Keratinocyte (primary cell): Measurements from ENCODE around the gene KRT40. TPM values are rescaled to one million over a fixed set of nuclear protein-coding genes. Genes with fewer than 3 reads are reported as not detected.

Experiments used
- DNase-seq: peaks from one replicate; pipeline ENCODE4 v3.0.0-alpha.2; 2011; ENCODE audit warnings: low read depth, missing footprints, low spot score
- FAIRE-seq: peaks from 2 replicates; lab custom pipeline; 2011; peaks lifted over from hg19 to GRCh38; lab: Jason Lieb, UNC
- H2AFZ ChIP-seq: 2 replicates; pipeline ENCODE4 v1.6.0; 2012; ENCODE audit warnings: low read length, control low read depth, inconsistent platforms; ENCODE audit not compliant: control insufficient read depth
- H3K27ac ChIP-seq: 2 replicates; pipeline ENCODE4 v1.5.1; 2011; ENCODE audit warnings: low read length; ENCODE audit not compliant: control insufficient read depth, insufficient read depth
- H3K27me3 ChIP-seq: 3 replicates; pipeline ENCODE4 v1.6.0; 2011; ENCODE audit warnings: low read length; ENCODE audit not compliant: control insufficient read depth, insufficient read depth; ENCODE audit errors: extremely low read depth
- H3K36me3 ChIP-seq, 2 experiments: 2 replicates in 1 of 2; 3 replicates in 1 of 2; pipeline ENCODE4 v1.5.1; 2011; ENCODE audit warnings: low read length in 2 of 2, mild to moderate bottlenecking in 1 of 2; ENCODE audit not compliant: control insufficient read depth in 2 of 2, insufficient read depth in 2 of 2; ENCODE audit errors: extremely low read depth in 1 of 2
- H3K4me1 ChIP-seq: 3 replicates; pipeline ENCODE4 v1.5.1; 2011; ENCODE audit warnings: low read length; ENCODE audit not compliant: control insufficient read depth, insufficient read depth; ENCODE audit errors: extremely low read depth
- H3K4me2 ChIP-seq: 3 replicates; pipeline ENCODE4 v1.6.0; 2011; ENCODE audit warnings: low read depth, low read length; ENCODE audit not compliant: control insufficient read depth, insufficient read depth; ENCODE audit errors: extremely low read depth
- H3K4me3 ChIP-seq, 3 experiments: fragments of 200-600 bp in 1 of 3; sonication (generic) in 1 of 3; 2 replicates in 2 of 3; 3 replicates in 1 of 3; pipeline ENCODE4 v1.5.1; 2011 to 2016; ENCODE audit warnings: low read length in 3 of 3, mild to moderate bottlenecking in 3 of 3, control low read depth in 2 of 3, inconsistent platforms in 1 of 3, low read depth in 1 of 3, mixed read lengths in 1 of 3, mixed run types in 1 of 3, moderate library complexity in 1 of 3; ENCODE audit not compliant: control insufficient read depth in 2 of 3, insufficient read depth in 2 of 3; ENCODE audit errors: extremely low read depth in 1 of 3
- H3K79me2 ChIP-seq: 2 replicates; pipeline ENCODE4 v1.6.0; 2012; ENCODE audit warnings: low read length; ENCODE audit not compliant: control insufficient read depth, insufficient read depth
- H3K9ac ChIP-seq: 3 replicates; pipeline ENCODE4 v1.6.0; 2011; ENCODE audit warnings: low read length; ENCODE audit not compliant: control insufficient read depth, insufficient read depth; ENCODE audit errors: extremely low read depth
- H3K9me1 ChIP-seq: 3 replicates; pipeline ENCODE4 v1.6.0; 2011; ENCODE audit warnings: low read length; ENCODE audit not compliant: control insufficient read depth, insufficient read depth; ENCODE audit errors: extremely low read depth
- H3K9me3 ChIP-seq: 2 replicates; pipeline ENCODE4 v1.5.1; 2012; ENCODE audit warnings: low read depth, low read length; ENCODE audit not compliant: control insufficient read depth
- H4K20me1 ChIP-seq: 3 replicates; pipeline ENCODE4 v1.6.0; 2011; ENCODE audit warnings: low read length; ENCODE audit not compliant: control insufficient read depth, insufficient read depth; ENCODE audit errors: extremely low read depth
- EZH2 ChIP-seq: IDR thresholded peaks from one replicate; pipeline ENCODE4 v1.6.1; 2012; ENCODE audit warnings: inconsistent platforms, mild to moderate bottlenecking, low read length, moderate library complexity
- dilution Hi-C: fragments of 300-500 bp; cut with MboI; formaldehyde crosslinking; loops from one replicate; pipeline ENCODE4 v1.7.0; 2020; ENCODE audit warnings: low sequenced_read_pairs; ENCODE audit not compliant: extremely low pct_ligation_motif_present
- polyA plus RNA-seq, 5 experiments: library from polyadenylated mRNA; depleted of rRNA in 3 of 5; stranded (reverse) in 3 of 5; stranded (forward) in 1 of 5; unstranded in 1 of 5; fragments of >200 nt; gene quantifications; 1 replicate in 1 of 5; 2 replicates in 3 of 5; 3 replicates in 1 of 5; pipeline versions ENCODE4 v1.2.1 to v1.2.3, GENCODE V29; 2011 to 2012; ENCODE audit warnings: missing spikeins in 2 of 5, low read depth in 1 of 5, low replicate concordance in 1 of 5
- TF ChIP-seq, protein P1 (sequence below), 3 experiments: IDR thresholded peaks in 1 of 3; conservative IDR thresholded peaks in 1 of 3; optimal IDR thresholded peaks in 1 of 3; 2 replicates in 2 of 3; 3 replicates in 1 of 3; pipeline versions ENCODE3 to v1.5.1; 2011; ENCODE audit warnings: low read length in 3 of 3, mild to moderate bottlenecking in 3 of 3, moderate library complexity in 2 of 3, control low read depth in 1 of 3, inconsistent platforms in 1 of 3; ENCODE audit not compliant: insufficient read depth in 2 of 3; ENCODE audit errors: extremely low read depth in 1 of 3

Gene KRT40
- polyA plus RNA-seq, 1 donor (not counting 4 experiments of a cell fraction or from before 2014, with no cell fraction given) = 0.03 TPM

GRCh38 chr17:40945414-40945813 lies 38.7 kb downstream of the KRT40 start:
- no peak overlapping the region for H3K4me2 ChIP-seq
- H3K79me2 ChIP-seq = no peaks in the 10 kb centered on the region
- H3K9me3 ChIP-seq = no peaks in the 10 kb centered on the region
- TF ChIP-seq, protein P1, sequence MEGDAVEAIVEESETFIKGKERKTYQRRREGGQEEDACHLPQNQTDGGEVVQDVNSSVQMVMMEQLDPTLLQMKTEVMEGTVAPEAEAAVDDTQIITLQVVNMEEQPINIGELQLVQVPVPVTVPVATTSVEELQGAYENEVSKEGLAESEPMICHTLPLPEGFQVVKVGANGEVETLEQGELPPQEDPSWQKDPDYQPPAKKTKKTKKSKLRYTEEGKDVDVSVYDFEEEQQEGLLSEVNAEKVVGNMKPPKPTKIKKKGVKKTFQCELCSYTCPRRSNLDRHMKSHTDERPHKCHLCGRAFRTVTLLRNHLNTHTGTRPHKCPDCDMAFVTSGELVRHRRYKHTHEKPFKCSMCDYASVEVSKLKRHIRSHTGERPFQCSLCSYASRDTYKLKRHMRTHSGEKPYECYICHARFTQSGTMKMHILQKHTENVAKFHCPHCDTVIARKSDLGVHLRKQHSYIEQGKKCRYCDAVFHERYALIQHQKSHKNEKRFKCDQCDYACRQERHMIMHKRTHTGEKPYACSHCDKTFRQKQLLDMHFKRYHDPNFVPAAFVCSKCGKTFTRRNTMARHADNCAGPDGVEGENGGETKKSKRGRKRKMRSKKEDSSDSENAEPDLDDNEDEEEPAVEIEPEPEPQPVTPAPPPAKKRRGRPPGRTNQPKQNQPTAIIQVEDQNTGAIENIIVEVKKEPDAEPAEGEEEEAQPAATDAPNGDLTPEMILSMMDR (optimal IDR thresholded peaks at IDR 0.05 in 1 of 3, IDR thresholded peaks at IDR 0.05 in 1 of 3, conservative IDR thresholded peaks at IDR 0.05 in 1 of 3; ENCODE audit: extremely low read depth in 1 of 3, insufficient read depth in 2 of 3, low read length in 3 of 3) = no peak
- no peak for TF ChIP-seq EZH2
- H3K9ac ChIP-seq = no peak overlapping the region
- dilution Hi-C loops = no loop called here
- no peak overlapping the region for H3K27ac ChIP-seq
- no peaks in the 10 kb centered on the region for H3K9me1 ChIP-seq
- no peak overlapping the region for H2AFZ ChIP-seq
- no peaks in the 10 kb centered on the region for H4K20me1 ChIP-seq
- DNase-seq (no peak), FAIRE-seq (no peak)
- H3K4me1 ChIP-seq = no peaks in the 10 kb centered on the region
- no peak overlapping the region for H3K4me3 ChIP-seq
- H3K36me3 ChIP-seq = no peaks in the 10 kb centered on the region
- no peaks in the 10 kb centered on the region for H3K27me3 ChIP-seq

GRCh38 chr17:40944531-40944930 lies 39.6 kb downstream of the KRT40 start:
- no peaks in the 10 kb centered on the region for H3K79me2 ChIP-seq
- no peak for DNase-seq
- no peaks in the 10 kb centered on the region for H3K4me1 ChIP-seq
- FAIRE-seq = no peak
- no peak overlapping the region for H3K27ac ChIP-seq
- no peak overlapping the region for H3K9ac ChIP-seq
- no peaks in the 10 kb centered on the region for H3K27me3 ChIP-seq
- H3K36me3 ChIP-seq = no peaks in the 10 kb centered on the region
- H4K20me1 ChIP-seq = no peaks in the 10 kb centered on the region
- H3K9me3 ChIP-seq = no peaks in the 10 kb centered on the region
- no peak for TF ChIP-seq EZH2
- TF ChIP-seq, protein P1 (optimal IDR thresholded peaks at IDR 0.05 in 1 of 3, IDR thresholded peaks at IDR 0.05 in 1 of 3, conservative IDR thresholded peaks at IDR 0.05 in 1 of 3; ENCODE audit: extremely low read depth in 1 of 3, insufficient read depth in 2 of 3, low read length in 3 of 3) = no peak
- H3K4me2 ChIP-seq = no peak overlapping the region
- no peaks in the 10 kb centered on the region for H3K9me1 ChIP-seq
- H3K4me3 ChIP-seq = no peak overlapping the region
- dilution Hi-C loops = no loop called here
- no peak overlapping the region for H2AFZ ChIP-seq
